IPS-20b (cell line): ENCODE results near the gene PHACTR2.

Experiments used
- H3K27ac ChIP-seq: one replicate; pipeline ENCODE4 v1.5.1; 2013; ENCODE audit warnings: low read length
- H3K27me3 ChIP-seq: 2 replicates; pipeline ENCODE4 v1.6.1; 2013; ENCODE audit warnings: mild to moderate bottlenecking, low read length, inconsistent platforms; ENCODE audit not compliant: insufficient read depth
- H3K36me3 ChIP-seq: 2 replicates; pipeline ENCODE4 v1.6.1; 2013; ENCODE audit warnings: low read depth, mild to moderate bottlenecking, inconsistent platforms, low read length, moderate library complexity; ENCODE audit not compliant: insufficient read depth
- H3K4me1 ChIP-seq: 2 replicates; pipeline ENCODE4 v1.6.1; 2013; ENCODE audit warnings: mild to moderate bottlenecking, control low read depth, inconsistent platforms, low read length, moderate library complexity; ENCODE audit not compliant: insufficient read depth
- H3K4me3 ChIP-seq: 2 replicates; pipeline ENCODE4 v1.5.1; 2013; ENCODE audit warnings: mild to moderate bottlenecking, low read length, inconsistent platforms
- H3K9ac ChIP-seq: 2 replicates; pipeline ENCODE4 v1.6.1; 2013; ENCODE audit warnings: low read depth, mild to moderate bottlenecking, inconsistent platforms, low read length, moderate library complexity
- H3K9me3 ChIP-seq: 2 replicates; pipeline ENCODE4 v1.6.1; 2013; ENCODE audit warnings: mild to moderate bottlenecking, low read depth, low read length, inconsistent platforms; ENCODE audit not compliant: insufficient read depth

The PHACTR2 gene

DNA sequence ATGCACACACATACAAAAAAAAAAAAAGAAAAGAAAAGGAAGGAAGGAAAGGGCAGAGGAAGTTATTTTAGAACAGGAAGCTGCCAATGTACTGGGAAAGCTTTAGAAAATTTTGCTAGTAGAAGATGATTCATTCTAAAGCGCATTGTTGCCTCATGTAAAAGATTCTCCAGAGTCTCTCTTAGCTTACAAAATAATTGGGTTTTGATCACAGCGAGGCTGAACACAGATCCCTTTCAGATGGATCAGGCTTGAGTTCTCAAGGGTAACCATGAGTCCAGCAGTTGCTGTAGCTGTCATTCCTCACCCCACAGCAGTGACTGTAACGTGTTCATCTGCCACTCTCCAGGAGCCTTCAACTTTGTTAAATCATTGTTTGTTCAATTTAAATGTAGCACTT is 81.9 kb downstream of the PHACTR2 start:
- Histone ChIP-seq H3K27me3 (no peaks in the 10 kb centered on the region), H3K9me3 (no peaks in the 10 kb centered on the region), H3K9ac (no peak overlapping the region), H3K4me1 (no peaks in the 10 kb centered on the region), H3K4me3 (no peak overlapping the region), H3K36me3 (peaks cover 36% of the 10 kb centered on the region), H3K27ac (no peak overlapping the region)

DNA sequence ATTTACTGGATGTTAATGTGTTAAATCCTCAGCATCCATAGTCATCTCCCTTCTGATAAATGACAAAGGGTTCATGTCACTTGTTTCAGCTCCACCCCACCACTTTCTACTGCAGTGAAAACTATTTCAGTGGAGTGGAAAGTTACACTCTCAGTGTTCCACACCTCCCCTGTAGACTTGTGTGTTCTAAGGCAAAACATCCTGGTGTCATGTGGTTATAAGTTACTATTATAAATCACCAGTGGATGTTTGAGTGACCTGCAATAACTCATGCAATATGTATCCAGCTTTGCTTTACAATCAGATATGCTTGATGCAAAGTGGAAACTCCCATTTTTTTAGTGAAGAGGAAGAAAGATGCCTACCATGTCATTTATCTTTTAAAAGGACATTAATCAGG is 83.3 kb downstream of the PHACTR2 start:
- Histone ChIP-seq H3K27me3 (no peaks in the 10 kb centered on the region), H3K9me3 (no peaks in the 10 kb centered on the region), H3K4me3 (no peak overlapping the region), H3K4me1 (no peaks in the 10 kb centered on the region), H3K27ac (no peak overlapping the region), H3K9ac (no peak overlapping the region), H3K36me3 (peaks cover 40% of the 10 kb centered on the region)

GRCh38 chr6:143762126-143762525 is 84.4 kb downstream of the PHACTR2 start:
- no peak overlapping the region for H3K4me3 ChIP-seq
- no peak overlapping the region for H3K27ac ChIP-seq
- H3K27me3 ChIP-seq: no peaks in the 10 kb centered on the region
- H3K9me3 ChIP-seq: no peaks in the 10 kb centered on the region
- H3K36me3 ChIP-seq: peaks cover 48% of the 10 kb centered on the region
- H3K9ac ChIP-seq: no peak overlapping the region
- H3K4me1 ChIP-seq: no peaks in the 10 kb centered on the region

- H3K36me3 ChIP-seq: peaks cover 68% of the 10 kb centered on the region
- H3K9me3 ChIP-seq: no peaks in the 10 kb centered on the region
- H3K9ac ChIP-seq: no peak overlapping the region
- no peak overlapping the region for H3K4me3 ChIP-seq
- no peak overlapping the region for H3K27ac ChIP-seq
- no peaks in the 10 kb centered on the region for H3K27me3 ChIP-seq
- H3K4me1 ChIP-seq: no peaks in the 10 kb centered on the region
These were observed 87.8 kb downstream of the PHACTR2 start for GRCh38 chr6:143765422-143766184.

- H3K9me3 ChIP-seq: no peaks in the 10 kb centered on the region
- no peaks in the 10 kb centered on the region for H3K27me3 ChIP-seq
- no peak overlapping the region for H3K9ac ChIP-seq
- H3K4me3 ChIP-seq: no peak overlapping the region
- H3K4me1 ChIP-seq: no peaks in the 10 kb centered on the region
- H3K27ac ChIP-seq: no peak overlapping the region
- peaks cover 62% of the 10 kb centered on the region for H3K36me3 ChIP-seq
These were observed 88.4 kb downstream of the PHACTR2 start for GRCh38 chr6:143766185-143766553.

DNA sequence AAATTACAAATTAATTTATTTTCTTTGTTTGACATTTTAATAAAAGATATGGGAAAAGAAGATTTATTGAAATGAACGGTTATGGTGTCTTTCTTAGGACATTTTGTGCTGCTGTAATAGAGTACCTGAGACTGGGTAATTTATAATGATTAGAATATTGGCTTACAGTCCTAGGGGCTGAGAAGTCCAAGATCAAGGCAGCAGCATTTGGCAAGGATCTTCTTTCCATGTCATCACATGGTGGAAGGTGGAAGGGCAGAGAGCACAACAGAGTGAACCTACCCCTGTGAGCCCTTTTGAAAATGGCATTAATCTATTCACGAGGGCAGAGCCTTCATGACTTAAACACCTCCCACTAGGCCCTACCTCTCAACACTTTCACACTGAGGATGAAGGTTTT is 89.7 kb downstream of the PHACTR2 start:
- Histone ChIP-seq H3K4me3 (no peak overlapping the region), H3K36me3 (peaks cover 70% of the 10 kb centered on the region), H3K27ac (no peak overlapping the region), H3K27me3 (no peaks in the 10 kb centered on the region), H3K4me1 (no peaks in the 10 kb centered on the region), H3K9ac (no peak overlapping the region), H3K9me3 (no peaks in the 10 kb centered on the region)

GRCh38 chr6:143772116-143773086 is 94.6 kb downstream of the PHACTR2 start:
- Histone ChIP-seq H3K9ac (no peak overlapping the region), H3K9me3 (no peaks in the 10 kb centered on the region), H3K4me3 (no peak overlapping the region), H3K27ac (no peak overlapping the region), H3K36me3 (peaks cover 76% of the 10 kb centered on the region), H3K4me1 (no peaks in the 10 kb centered on the region), H3K27me3 (no peaks in the 10 kb centered on the region)

DNA sequence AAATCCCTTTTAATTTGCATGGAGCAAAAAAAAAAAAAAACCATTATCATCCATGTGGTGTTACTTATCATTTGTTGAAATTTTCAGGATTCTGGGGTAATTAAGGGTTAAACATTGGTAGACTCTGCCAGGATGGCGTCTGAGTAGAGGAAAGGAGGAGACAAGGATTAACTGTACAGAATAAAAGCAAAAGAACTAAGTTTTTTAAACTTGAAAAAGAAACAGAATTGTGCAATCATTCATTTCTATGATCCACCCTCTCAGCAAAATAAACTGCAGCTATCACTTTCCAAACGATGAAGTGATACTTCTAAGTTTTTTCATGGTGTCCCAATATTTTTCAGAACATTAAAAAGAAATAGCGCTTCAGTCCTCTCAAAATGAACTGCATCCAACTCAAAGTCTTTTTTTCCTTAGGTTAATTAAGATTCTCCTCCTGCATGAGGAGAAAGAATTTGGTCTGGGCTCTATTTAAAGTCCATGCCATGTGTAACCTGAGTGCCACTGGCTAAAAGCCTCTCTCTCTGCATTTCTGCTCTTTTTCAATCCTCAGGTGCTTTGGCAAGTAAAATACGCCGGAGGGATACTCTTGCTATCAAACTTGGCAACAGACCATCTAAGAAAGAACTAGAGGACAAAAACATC is 95.9 kb downstream of the PHACTR2 start:
- no peaks in the 10 kb centered on the region for H3K4me1 ChIP-seq
- H3K36me3 ChIP-seq: peaks cover 76% of the 10 kb centered on the region
- H3K9me3 ChIP-seq: no peaks in the 10 kb centered on the region
- H3K9ac ChIP-seq: no peak overlapping the region
- H3K27ac ChIP-seq: no peak overlapping the region
- no peaks in the 10 kb centered on the region for H3K27me3 ChIP-seq
- no peak overlapping the region for H3K4me3 ChIP-seq

- no peaks in the 10 kb centered on the region for H3K27me3 ChIP-seq
These were observed 96.6 kb downstream of the PHACTR2 start for GRCh38 chr6:143774347-143774746.

DNA sequence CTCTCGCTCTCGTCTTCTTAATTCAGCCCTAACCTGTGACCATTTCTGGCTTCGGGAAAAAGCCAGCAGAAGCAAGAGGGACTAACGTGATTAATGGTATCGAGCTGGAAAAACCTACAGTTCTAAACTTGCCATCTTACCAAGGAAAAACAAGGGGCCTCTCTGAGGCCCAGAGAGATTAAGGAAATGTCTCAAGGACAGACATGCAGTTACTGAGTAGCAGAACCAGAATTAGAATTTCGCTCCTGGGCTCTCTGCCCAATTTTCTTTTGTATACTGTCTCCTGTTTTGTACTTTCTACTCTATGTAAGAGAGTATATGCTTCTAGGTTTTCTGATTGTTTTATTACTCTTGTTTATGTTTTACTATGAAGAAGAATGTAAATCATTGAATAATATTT is 97.6 kb downstream of the PHACTR2 start:
- H3K36me3 ChIP-seq: peaks cover 66% of the 10 kb centered on the region
- H3K27me3 ChIP-seq: no peaks in the 10 kb centered on the region
- H3K27ac ChIP-seq: no peak overlapping the region

More at GRCh38 chr6:143774347-143774746, 96.6 kb downstream of the PHACTR2 start:
- Histone ChIP-seq H3K4me1 (no peaks in the 10 kb centered on the region), H3K9ac (no peak overlapping the region), H3K27ac (no peak overlapping the region), H3K36me3 (peaks cover 74% of the 10 kb centered on the region), H3K9me3 (no peaks in the 10 kb centered on the region), H3K4me3 (no peak overlapping the region)

DNA sequence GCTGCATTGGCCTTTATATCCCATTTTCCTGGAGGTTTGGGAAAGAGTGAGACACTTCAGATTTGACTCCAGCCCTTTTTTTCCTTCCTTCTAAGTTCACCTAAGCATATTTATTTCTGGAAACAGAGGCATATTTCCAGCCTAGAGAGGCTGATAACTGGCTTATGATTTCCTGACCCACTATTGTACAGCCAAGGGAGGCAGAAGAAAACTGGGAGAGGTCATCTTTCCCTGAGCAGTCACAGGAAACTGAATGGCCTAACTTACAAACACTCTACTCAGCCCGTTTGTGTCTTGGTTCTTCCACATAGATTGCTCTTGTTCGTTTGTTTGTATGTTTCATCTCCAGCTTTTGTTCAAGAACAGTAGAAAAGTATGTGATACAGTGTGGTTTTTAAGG is 101.2 kb downstream of the PHACTR2 start:
- no peaks in the 10 kb centered on the region for H3K9me3 ChIP-seq
- H3K4me3 ChIP-seq: no peak overlapping the region
- no peak overlapping the region for H3K27ac ChIP-seq
- H3K4me1 ChIP-seq: no peaks in the 10 kb centered on the region
- H3K36me3 ChIP-seq: peaks cover 64% of the 10 kb centered on the region
- no peaks in the 10 kb centered on the region for H3K27me3 ChIP-seq
- no peak overlapping the region for H3K9ac ChIP-seq

More for the DNA sequence above, 97.6 kb downstream of the PHACTR2 start:
- H3K4me3 ChIP-seq: no peak overlapping the region
- no peaks in the 10 kb centered on the region for H3K9me3 ChIP-seq
- no peak overlapping the region for H3K9ac ChIP-seq
- no peaks in the 10 kb centered on the region for H3K4me1 ChIP-seq
